Endothelial cell of umbilical vein (primary cell): Measurements from ENCODE around the gene FREM1. TPM values are rescaled to one million over a fixed set of nuclear protein-coding genes. Genes with fewer than 3 reads are reported as not detected.

Source experiments
- BruUV-seq: library from RNA; stranded (reverse); fragments of 400-500 nt; replicated peaks from 2 replicates; lab custom pipeline; 2021; lab: Mats Ljungman, UMichigan
- CTCF ChIA-PET: fragments of 300-600, 350-600 bp; sonication (Branson Sonifier 250); formaldehyde crosslinking; loops from one replicate; lab custom pipeline; 2021; ENCODE audit warnings: antibody characterized with exemption, inconsistent platforms; lab: Charles Lee
- POLR2A ChIA-PET: fragments of 300-600, 350-600 bp; sonication (Branson Sonifier 250); formaldehyde crosslinking; loops from one replicate; lab custom pipeline; 2021; ENCODE audit warnings: antibody characterized with exemption, inconsistent platforms; lab: Charles Lee
- DNase-seq: peaks from one replicate; pipeline ENCODE4 v3.0.0-alpha.2; 2011; ENCODE audit warnings: low read depth, low spot score
- FAIRE-seq: peaks from 2 replicates; lab custom pipeline; 2011; peaks lifted over from hg19 to GRCh38; lab: Jason Lieb, UNC
- H2AFZ ChIP-seq: 2 replicates; pipeline ENCODE4 v1.6.0; 2012; ENCODE audit warnings: low read depth, low read length, control low read depth, inconsistent platforms
- H3K27ac ChIP-seq: 2 replicates; pipeline ENCODE4 v1.5.1; 2011; ENCODE audit warnings: low read depth, mild to moderate bottlenecking, control low read depth, low read length, moderate library complexity; ENCODE audit not compliant: insufficient read depth
- H3K27me3 ChIP-seq, 2 experiments: 2 replicates each; pipeline versions ENCODE4 v1.6.0 to v1.6.1; 2011; ENCODE audit warnings: low read length in 2 of 2, mixed read lengths in 1 of 2; ENCODE audit not compliant: control insufficient read depth in 2 of 2, insufficient read depth in 2 of 2
- H3K36me3 ChIP-seq, 2 experiments: 2 replicates in 1 of 2; 3 replicates in 1 of 2; pipeline ENCODE4 v1.5.1; 2011; ENCODE audit warnings: low read length in 2 of 2, mild to moderate bottlenecking in 1 of 2, moderate library complexity in 1 of 2; ENCODE audit not compliant: control insufficient read depth in 2 of 2, insufficient read depth in 2 of 2; ENCODE audit errors: extremely low read depth in 1 of 2
- H3K4me1 ChIP-seq: 3 replicates; pipeline ENCODE4 v1.5.1; 2011; ENCODE audit warnings: mild to moderate bottlenecking, low read length; ENCODE audit not compliant: control insufficient read depth, insufficient read depth; ENCODE audit errors: extremely low read depth
- H3K4me2 ChIP-seq: 2 replicates; pipeline ENCODE4 v1.6.1; 2011; ENCODE audit warnings: low read length, control low read depth, mixed read lengths; ENCODE audit not compliant: insufficient read depth
- H3K4me3 ChIP-seq, 3 experiments: fragments of 200-600 bp in 1 of 3; sonication (generic), shearing (Covaris generic) in 1 of 3; replicated peaks in 1 of 3; 2 replicates each; pipeline ENCODE4 v1.5.1; 2011 to 2016; ENCODE audit warnings: control low read depth in 3 of 3, low read length in 3 of 3, mild to moderate bottlenecking in 2 of 3, inconsistent platforms in 1 of 3, low read depth in 1 of 3, moderate library complexity in 1 of 3; ENCODE audit not compliant: insufficient read depth in 1 of 3
- H3K79me2 ChIP-seq: 2 replicates; pipeline ENCODE4 v1.6.0; 2012; ENCODE audit warnings: low read length, inconsistent platforms; ENCODE audit not compliant: control insufficient read depth, insufficient read depth
- H3K9ac ChIP-seq: replicated peaks from 2 replicates; pipeline ENCODE3; 2011; ENCODE audit warnings: low read length, control low read depth; ENCODE audit not compliant: insufficient read depth; ENCODE audit errors: extremely low read depth
- H3K9me1 ChIP-seq: replicated peaks from 3 replicates; pipeline ENCODE4 v1.6.0; 2011; ENCODE audit warnings: mild to moderate bottlenecking, low read length; ENCODE audit not compliant: control insufficient read depth, insufficient read depth; ENCODE audit errors: extremely low read depth
- H3K9me3 ChIP-seq: replicated peaks from 2 replicates; pipeline ENCODE4 v1.5.1; 2012; ENCODE audit warnings: low read length, inconsistent platforms; ENCODE audit not compliant: control insufficient read depth, insufficient read depth
- H4K20me1 ChIP-seq: replicated peaks from 2 replicates; pipeline ENCODE3; 2011; ENCODE audit warnings: mild to moderate bottlenecking, low read length; ENCODE audit not compliant: control insufficient read depth, insufficient read depth; ENCODE audit errors: extremely low read depth
- EZH2 ChIP-seq: IDR thresholded peaks from 2 replicates; pipeline ENCODE4 v1.6.1; 2012; ENCODE audit warnings: borderline replicate concordance, low read depth, mild to moderate bottlenecking, moderate library complexity, low read length, inconsistent platforms; ENCODE audit not compliant: severe bottlenecking
- FOS ChIP-seq: IDR thresholded peaks from 2 replicates; pipeline ENCODE4 v1.6.1; 2011; ENCODE audit warnings: mild to moderate bottlenecking, low read length, moderate library complexity, borderline replicate concordance; ENCODE audit not compliant: insufficient read depth
- GATA2 ChIP-seq: IDR thresholded peaks from 2 replicates; pipeline ENCODE4 v1.7.0; 2011; ENCODE audit warnings: low read depth, mild to moderate bottlenecking, moderate library complexity, mixed read lengths, low read length; ENCODE audit not compliant: insufficient read length, insufficient read depth
- JUN ChIP-seq: IDR thresholded peaks from 2 replicates; pipeline ENCODE4 v1.6.1; 2011; ENCODE audit warnings: borderline replicate concordance, low read depth; ENCODE audit not compliant: insufficient read length, insufficient read depth
- MYC ChIP-seq: IDR thresholded peaks from one replicate; pipeline ENCODE4 v1.6.1; 2011; ENCODE audit warnings: mild to moderate bottlenecking, low read depth, low read length
- POLR2A ChIP-seq: IDR thresholded peaks from 2 replicates; pipeline ENCODE4 v1.6.1; 2012; ENCODE audit warnings: low read depth, mild to moderate bottlenecking, control low read depth, low read length
- POLR2AphosphoS5 ChIP-seq: IDR thresholded peaks from 2 replicates; pipeline ENCODE4 v1.6.1; 2012; ENCODE audit warnings: low read depth, mild to moderate bottlenecking, control low read depth, low read length, moderate library complexity; ENCODE audit not compliant: insufficient read depth
- dilution Hi-C: fragments of 300-500 bp; cut with MboI; formaldehyde crosslinking; loops from one replicate; pipeline ENCODE4 v1.15.0; 2019; ENCODE audit warnings: low sequenced_read_pairs; ENCODE audit not compliant: extremely low pct_ligation_motif_present
- intact Hi-C: fragments of 100-400 bp; cut with micrococcal nuclease; formaldehyde crosslinking; loops from one replicate; pipeline ENCODE4 v1.10.0; 2022
- polyA plus RNA-seq, 4 experiments: library from polyadenylated mRNA; depleted of rRNA in 3 of 4; stranded (reverse) in 3 of 4; unstranded in 1 of 4; fragments of >200 nt; gene quantifications; 2 replicates each; pipeline versions ENCODE4 v1.2.1 to v1.2.3, GENCODE V29; 2011 to 2012; ENCODE audit warnings: missing spikeins in 1 of 4
- total RNA-seq: library from RNA; stranded (reverse); gene quantifications from 2 replicates; pipeline ENCODE4 v1.2.3, GENCODE V29; 2021
- TF ChIP-seq, protein P1 (sequence below), 2 donors: IDR thresholded peaks; 1 replicate in 1 of 2; 2 replicates in 1 of 2; pipeline ENCODE4 v1.5.1; 2011; ENCODE audit warnings: low read length in 2 of 2, mild to moderate bottlenecking in 2 of 2, moderate library complexity in 2 of 2, control low read depth in 1 of 2, inconsistent platforms in 1 of 2, low read depth in 1 of 2; ENCODE audit not compliant: insufficient read depth in 1 of 2; ENCODE audit errors: extremely low read depth in 1 of 2
- TF ChIP-seq, protein P2 (sequence below): IDR thresholded peaks from 2 replicates; pipeline ENCODE4 v1.6.1; 2011; ENCODE audit not compliant: insufficient read depth, insufficient read length

Gene FREM1
- total and polyA plus RNA-seq, 2 donors (not counting 3 experiments of a cell fraction or from before 2014, with no cell fraction given): 0.10 to 0.29 TPM

DNA sequence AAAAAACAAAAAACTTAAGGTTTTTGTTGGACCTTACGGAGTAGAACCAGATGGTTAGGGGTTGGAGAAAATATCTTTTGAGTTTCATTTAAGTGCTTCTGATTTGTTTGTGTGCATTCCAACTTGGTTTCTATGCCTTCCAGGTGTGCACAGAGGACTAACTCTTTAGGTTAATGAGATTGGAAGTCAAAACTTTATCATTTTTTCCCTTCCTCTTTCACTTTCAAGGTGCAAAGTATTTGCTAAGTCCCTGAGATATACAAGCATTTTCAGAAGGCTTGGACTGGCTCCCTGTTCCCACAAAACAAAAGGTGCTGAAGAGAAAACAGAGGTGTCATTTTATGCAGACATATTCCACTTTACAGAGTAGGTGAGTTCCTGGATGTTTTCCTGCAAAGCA lies 157.4 kb downstream of the FREM1 start:
- BruUV-seq: no TSS peak
- Histone ChIP-seq H4K20me1 (no peaks in the 10 kb centered on the region), H3K9me3 (no peaks in the 10 kb centered on the region), H3K27ac (no peak overlapping the region), H3K4me3 (no peak overlapping the region), H3K79me2 (no peaks in the 10 kb centered on the region), H3K9ac (no peak overlapping the region), H3K9me1 (no peaks in the 10 kb centered on the region), H3K4me1 (peaks cover 38% of the 10 kb centered on the region), H3K4me2 (no peak overlapping the region), H3K36me3 (no peaks in the 10 kb centered on the region), H2AFZ (no peak overlapping the region), H3K27me3 (no peaks in the 10 kb centered on the region)
- POLR2A ChIA-PET: no interaction called here
- intact Hi-C loops: loop anchor here (2.0 to 5.0 kb wide), 4 partner anchors 60 to 286 kb away; partner anchors contain the start of gene ZDHHC21
- dilution Hi-C loops: no loop called here
- TF ChIP-seq GATA2 (no peak), POLR2A (no peak), FOS (no peak), MYC (no peak), POLR2AphosphoS5 (no peak), JUN (no peak), EZH2 (no peak)
- TF ChIP-seq, protein P1, sequence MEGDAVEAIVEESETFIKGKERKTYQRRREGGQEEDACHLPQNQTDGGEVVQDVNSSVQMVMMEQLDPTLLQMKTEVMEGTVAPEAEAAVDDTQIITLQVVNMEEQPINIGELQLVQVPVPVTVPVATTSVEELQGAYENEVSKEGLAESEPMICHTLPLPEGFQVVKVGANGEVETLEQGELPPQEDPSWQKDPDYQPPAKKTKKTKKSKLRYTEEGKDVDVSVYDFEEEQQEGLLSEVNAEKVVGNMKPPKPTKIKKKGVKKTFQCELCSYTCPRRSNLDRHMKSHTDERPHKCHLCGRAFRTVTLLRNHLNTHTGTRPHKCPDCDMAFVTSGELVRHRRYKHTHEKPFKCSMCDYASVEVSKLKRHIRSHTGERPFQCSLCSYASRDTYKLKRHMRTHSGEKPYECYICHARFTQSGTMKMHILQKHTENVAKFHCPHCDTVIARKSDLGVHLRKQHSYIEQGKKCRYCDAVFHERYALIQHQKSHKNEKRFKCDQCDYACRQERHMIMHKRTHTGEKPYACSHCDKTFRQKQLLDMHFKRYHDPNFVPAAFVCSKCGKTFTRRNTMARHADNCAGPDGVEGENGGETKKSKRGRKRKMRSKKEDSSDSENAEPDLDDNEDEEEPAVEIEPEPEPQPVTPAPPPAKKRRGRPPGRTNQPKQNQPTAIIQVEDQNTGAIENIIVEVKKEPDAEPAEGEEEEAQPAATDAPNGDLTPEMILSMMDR (IDR thresholded peaks at IDR 0.05; ENCODE audit: extremely low read depth in 1 of 2, insufficient read depth in 1 of 2, low read depth in 1 of 2, low read length in 2 of 2): no peak
- TF ChIP-seq, protein P2, sequence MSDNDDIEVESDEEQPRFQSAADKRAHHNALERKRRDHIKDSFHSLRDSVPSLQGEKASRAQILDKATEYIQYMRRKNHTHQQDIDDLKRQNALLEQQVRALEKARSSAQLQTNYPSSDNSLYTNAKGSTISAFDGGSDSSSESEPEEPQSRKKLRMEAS: no peak
- DNase-seq (peak; percentile 20), FAIRE-seq (no peak)
- CTCF ChIA-PET: interaction anchor here (0.9 to 2.0 kb wide), 6 partner anchors 8 to 287 kb away, joined by 3 to 15 read pairs (median 4); no protein-coding TSS in a partner anchor
